Measurements from ENCODE around the gene FURIN.
"Not testable (repeated sequence)": the region's sequence is repeated elsewhere in the genome, so short reads cannot be mapped to it uniquely, and the experiment has no call there.

Gene FURIN

DNA sequence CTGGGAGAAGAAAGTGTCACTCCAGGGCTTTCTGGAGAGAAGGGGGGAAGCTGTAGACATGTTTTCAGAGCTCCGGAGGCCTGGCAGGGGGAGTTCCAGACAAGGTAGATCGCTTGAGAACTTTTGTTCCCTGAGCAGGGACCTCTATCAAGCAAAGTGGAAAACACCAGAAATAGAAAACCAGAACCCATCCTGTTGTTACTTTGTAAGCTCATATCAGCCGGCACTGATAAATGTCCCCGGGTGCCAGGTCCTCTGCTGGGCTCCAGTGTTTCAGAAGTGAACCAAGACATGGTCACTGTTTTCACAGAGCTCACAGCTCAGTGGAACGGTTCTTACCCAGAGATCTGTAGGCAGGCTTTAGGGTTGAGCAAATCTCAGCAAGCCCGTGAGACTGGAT, 50.4 kb downstream of the FURIN start:
- TF ChIP-seq CTCF (conservative IDR thresholded peaks at IDR 0.05; ENCODE audit: low read depth, low read length), result no peak
- no peak overlapping the region for H3K4me3 ChIP-seq (ENCODE audit: low read depth, low read length)
- DNase-seq (ENCODE audit: low read depth), result no peak

DNA sequence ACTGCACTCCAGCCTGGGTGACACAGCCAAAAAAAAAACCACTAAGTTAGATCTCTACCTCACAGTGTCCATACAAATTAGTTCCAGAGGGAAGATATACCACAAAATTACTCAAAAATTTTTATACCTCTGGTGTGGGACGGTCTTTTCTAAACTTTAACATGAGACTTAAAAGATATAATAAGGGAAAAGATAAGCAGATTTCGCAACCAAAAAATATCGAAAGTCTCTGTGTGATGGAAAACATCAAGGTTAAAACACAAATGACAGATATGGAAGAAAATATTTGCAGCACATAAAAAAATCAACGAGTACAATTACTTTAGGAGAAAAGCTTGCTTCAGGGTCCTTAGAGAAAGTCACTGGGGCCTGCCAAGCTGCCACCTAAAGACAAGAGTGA, 53.5 kb downstream of the FURIN start:
- TF ChIP-seq CTCF (conservative IDR thresholded peaks at IDR 0.05; ENCODE audit: low read depth, low read length), result no peak
- DNase-seq (ENCODE audit: low read depth), result no peak

GRCh38 chr15:90922712-90923322, 54.4 kb downstream of the FURIN start:
- not testable (repeated sequence) for H3K4me3 ChIP-seq (ENCODE audit: low read depth, low read length); DNase-seq (ENCODE audit: low read depth)

More for the DNA sequence above, 53.5 kb downstream of the FURIN start:
- H3K4me3 ChIP-seq (ENCODE audit: low read depth, low read length), result no peak overlapping the region

DNA sequence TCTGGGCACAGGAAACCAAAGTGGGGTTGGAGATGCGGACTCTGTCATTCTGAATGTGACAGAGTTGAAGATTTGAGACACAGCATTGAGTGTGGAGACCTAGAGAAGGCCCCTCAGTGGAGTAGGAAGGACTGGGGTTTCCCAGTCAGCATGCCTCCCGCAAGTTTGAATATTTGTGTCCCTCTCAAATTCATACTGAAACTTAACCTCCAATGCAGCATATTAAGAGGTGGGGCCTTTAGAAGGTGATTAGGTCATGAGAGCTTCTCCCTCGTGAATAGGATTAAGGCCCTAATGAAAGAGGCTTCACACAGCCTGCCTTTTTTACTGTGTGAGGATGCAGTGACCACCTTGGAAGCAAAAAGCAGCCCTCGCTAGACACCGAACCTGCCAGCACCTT, 56.0 kb downstream of the FURIN start:
- no peak for DNase-seq (ENCODE audit: low read depth)
- no peak for TF ChIP-seq CTCF (conservative IDR thresholded peaks at IDR 0.05; ENCODE audit: low read depth, low read length)

GRCh38 chr15:90926766-90927165, 58.4 kb downstream of the FURIN start:
- H3K4me3 ChIP-seq (ENCODE audit: low read depth, low read length); DNase-seq (ENCODE audit: low read depth): not testable (repeated sequence)

More for the DNA sequence above, 56.0 kb downstream of the FURIN start:
- no peak overlapping the region for H3K4me3 ChIP-seq (ENCODE audit: low read depth, low read length)

- DNase-seq (ENCODE audit: low read depth); H3K4me3 ChIP-seq (ENCODE audit: low read depth, low read length): not testable (repeated sequence)
Observed at GRCh38 chr15:90928106-90928505, 59.7 kb downstream of the FURIN start.

- DNase-seq (ENCODE audit: low read depth), result no peak
- H3K4me3 ChIP-seq (ENCODE audit: low read depth, low read length), result peak overlapping the region; percentile 62
- TF ChIP-seq CTCF (conservative IDR thresholded peaks at IDR 0.05; ENCODE audit: low read depth, low read length), result no peak
Observed at GRCh38 chr15:90929246-90930019, 61.0 kb downstream of the FURIN start.

- TF ChIP-seq CTCF (conservative IDR thresholded peaks at IDR 0.05; ENCODE audit: low read depth, low read length), result no peak
- no peak for DNase-seq (ENCODE audit: low read depth)
- peak overlapping the region; percentile 62 for H3K4me3 ChIP-seq (ENCODE audit: low read depth, low read length)
Observed at GRCh38 chr15:90930861-90931574, 62.6 kb downstream of the FURIN start.
